Prostate gland (tissue), 2 donors: ENCODE data around the gene TIMP3. TPM values are rescaled to one million over a fixed set of nuclear protein-coding genes. Genes with fewer than 3 reads are reported as not detected.

Experiments used
- DNase-seq: peaks from one replicate; pipeline ENCODE4 v3.0.0-alpha.2; 2019; ENCODE audit warnings: low spot score
- H3K27ac ChIP-seq, 2 donors: fragments of 200-600 bp; sonication (generic); 2 replicates each; pipeline ENCODE4 v1.5.1; 2017 to 2019
- H3K27me3 ChIP-seq: fragments of 200-600 bp; sonication (generic); replicated peaks from 2 replicates; pipeline ENCODE4 v1.5.1; 2019; ENCODE audit not compliant: insufficient read depth
- H3K36me3 ChIP-seq, 2 donors: fragments of 200-600 bp; sonication (generic); 1 replicate in 1 of 2; 2 replicates in 1 of 2; pipeline versions ENCODE4 v1.5.1 to v1.8.1; 2017 to 2019
- H3K4me1 ChIP-seq: fragments of 200-600 bp; sonication (generic); replicated peaks from 2 replicates; pipeline ENCODE4 v1.5.1; 2019
- H3K4me3 ChIP-seq, 2 donors: fragments of 200-600 bp; sonication (generic); 2 replicates each; pipeline ENCODE4 v1.5.1; 2017 to 2019
- H3K9me3 ChIP-seq: fragments of 200-600 bp; sonication (generic); 2 replicates; pipeline ENCODE4 v1.5.1; 2017
- CTCF ChIP-seq, 4 experiments: fragments of 200-600 bp in 2 of 4; fragments of 450-650 bp in 2 of 4; sonication (generic) in 2 of 4; IDR thresholded peaks; 1 replicate in 3 of 4; 2 replicates in 1 of 4; pipeline ENCODE4 v1.5.1; 2016 to 2019; ENCODE audit warnings: antibody characterized with exemption in 4 of 4, mild to moderate bottlenecking in 2 of 4, moderate library complexity in 2 of 4
- POLR2A ChIP-seq: fragments of 450-650 bp; IDR thresholded peaks from one replicate; pipeline ENCODE4 v1.6.1; 2016; ENCODE audit warnings: antibody characterized with exemption, mild to moderate bottlenecking
- POLR2AphosphoS5 ChIP-seq: sonication (generic); formaldehyde crosslinking; IDR thresholded peaks from one replicate; pipeline ENCODE4 v1.6.1; 2017; ENCODE audit warnings: antibody characterized with exemption
- WGBS: methylation state at CpG from one replicate; pipeline ENCODE4 v1.1.5; 2018; 5-methylcytosine and 5-hydroxymethylcytosine counted together
- intact Hi-C: fragments of 100-400 bp; cut with DNase I; formaldehyde crosslinking; loops from one replicate; pipeline ENCODE4 v1.14.2; 2022
- total RNA-seq, 2 donors: library from RNA; depleted of rRNA; stranded (reverse); fragments of >200 nt; gene quantifications; one replicate each; pipeline ENCODE4 v1.1.0, GENCODE V29; 2016

Gene TIMP3
- total RNA-seq, 2 donors from 2014 or later, result 148 to 397 TPM

- no peaks in the 10 kb centered on the region for H3K4me1 ChIP-seq
- H3K4me3 ChIP-seq, result no peak overlapping the region
- H3K9me3 ChIP-seq, result no peaks in the 10 kb centered on the region
- DNase-seq, result no peak
- TF ChIP-seq CTCF (IDR thresholded peaks at IDR 0.05), result no peak
- TF ChIP-seq POLR2AphosphoS5, result no peak
- TF ChIP-seq POLR2A, result no peak
- peaks cover 1% of the 10 kb centered on the region for H3K27me3 ChIP-seq
- intact Hi-C loops, result loop anchor here (5.0 kb wide), 1 partner anchor 137 kb away; no protein-coding TSS in a partner anchor
- H3K27ac ChIP-seq, result no peak overlapping the region
- 95% methylated on average over 6 of the region's 6 CpGs for WGBS
- no peaks in the 10 kb centered on the region for H3K36me3 ChIP-seq
Measured at GRCh38 chr22:32799496-32799895, 2.0 kb upstream of the TIMP3 start.

- WGBS, result 64% methylated on average over 8 of the region's 8 CpGs
- intact Hi-C loops, result loop anchor here (5.0 to 10.0 kb wide), 3 partner anchors 104 to 187 kb away; no protein-coding TSS in a partner anchor
Measured at GRCh38 chr22:32800158-32800882, 1.2 kb upstream of the TIMP3 start.

GRCh38 chr22:32800994-32801536 lies 440 bp upstream of the TIMP3 start:
- peak overlapping the region; percentile 56 to 70 for H3K4me3 ChIP-seq
- intact Hi-C loops, result loop anchor here (5.0 to 10.0 kb wide), 3 partner anchors 104 to 186 kb away; no protein-coding TSS in a partner anchor
- H3K36me3 ChIP-seq, result no peaks in the 10 kb centered on the region
- no peaks in the 10 kb centered on the region for H3K9me3 ChIP-seq
- no peak for DNase-seq
- H3K27ac ChIP-seq, result peak overlapping the region; percentile 75 to 87
- WGBS, result 15% methylated on average over 21 of the region's 21 CpGs
- H3K27me3 ChIP-seq, result peaks cover 4% of the 10 kb centered on the region
- H3K4me1 ChIP-seq, result no peaks in the 10 kb centered on the region
- TF ChIP-seq POLR2AphosphoS5 (no peak), CTCF (IDR thresholded peaks at IDR 0.05) (peak in 1 of 4 experiments; percentile 14)

More at GRCh38 chr22:32800158-32800882, 1.2 kb upstream of the TIMP3 start:
- Histone ChIP-seq H3K9me3 (no peaks in the 10 kb centered on the region), H3K4me3 (no peak overlapping the region), H3K4me1 (no peaks in the 10 kb centered on the region), H3K27ac (peak overlapping the region; percentile 75 to 87), H3K36me3 (no peaks in the 10 kb centered on the region), H3K27me3 (peaks cover 4% of the 10 kb centered on the region)
- no peak for TF ChIP-seq POLR2AphosphoS5
- TF ChIP-seq POLR2A, result no peak
- TF ChIP-seq CTCF (IDR thresholded peaks at IDR 0.05), result no peak
- DNase-seq, result no peak

GRCh38 chr22:32802237-32802765 lies 796 bp downstream of the TIMP3 start:
- WGBS, result 2% methylated on average over 15 of the region's 15 CpGs
- Histone ChIP-seq H3K27ac (peak overlapping the region; percentile 75 to 87), H3K27me3 (peaks cover 4% of the 10 kb centered on the region), H3K4me3 (peak overlapping the region; percentile 56 to 70), H3K4me1 (no peaks in the 10 kb centered on the region), H3K9me3 (no peaks in the 10 kb centered on the region), H3K36me3 (no peaks in the 10 kb centered on the region)
- no peak for DNase-seq
- TF ChIP-seq POLR2AphosphoS5 (no peak), POLR2A (no peak), CTCF (IDR thresholded peaks at IDR 0.05) (no peak)
- intact Hi-C loops, result loop anchor here (2.0 to 10.0 kb wide), 5 partner anchors 48 to 185 kb away; no protein-coding TSS in a partner anchor
